ENCODE data around the gene BCAS4.
A peak's percentile ranks its signal among the peaks of the same experiment; 100 is the strongest.

BCAS4 gene

DNA sequence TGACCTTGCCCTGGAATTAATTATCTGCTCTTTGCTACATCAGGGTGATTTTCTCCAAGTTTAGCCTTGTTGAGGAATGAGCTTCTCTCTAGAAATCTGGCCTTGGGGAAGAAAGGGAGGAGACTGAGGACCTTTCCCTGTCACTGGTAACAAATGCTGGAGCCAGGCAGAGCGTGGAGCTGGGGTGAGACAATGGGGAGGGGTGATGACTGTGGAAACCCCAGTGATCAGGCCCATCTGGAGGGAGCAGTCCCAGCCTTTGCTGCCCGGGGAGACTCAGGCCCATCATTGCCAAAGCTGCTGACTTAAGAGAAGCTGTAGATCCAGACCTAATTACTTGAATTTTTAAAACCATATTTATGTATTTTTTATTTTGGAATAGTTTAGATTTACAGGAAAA lies 31.3 kb downstream of the BCAS4 start:
- no peak for DNase-seq

- DNase-seq: no peak
Observed at GRCh38 chr20:50828363-50829136, 33.7 kb downstream of the BCAS4 start.

DNA sequence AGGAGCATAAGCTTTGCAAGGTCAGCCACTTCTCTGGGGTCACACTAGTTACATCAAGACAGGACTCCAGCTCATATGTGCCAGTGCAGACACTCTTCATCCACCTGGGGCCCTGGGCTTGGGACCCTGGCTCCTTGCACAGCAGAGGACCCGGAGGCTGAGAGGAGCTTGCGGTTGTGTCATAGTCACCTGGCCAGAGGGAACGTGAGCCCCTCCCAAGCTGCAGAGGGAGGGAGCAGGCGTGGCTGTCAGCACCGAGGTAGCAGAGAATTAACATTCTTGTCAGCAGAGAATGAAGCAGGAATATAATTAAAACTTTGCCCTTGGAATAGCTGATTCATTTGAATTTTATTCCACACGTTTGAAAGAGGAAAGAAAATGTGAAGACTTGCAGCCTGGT lies 36.8 kb downstream of the BCAS4 start:
- no peak for DNase-seq

GRCh38 chr20:50834599-50835005 lies 39.7 kb downstream of the BCAS4 start:
- DNase-seq: no peak

- no peak for DNase-seq
Observed at GRCh38 chr20:50837532-50838321, 42.9 kb downstream of the BCAS4 start.

DNA sequence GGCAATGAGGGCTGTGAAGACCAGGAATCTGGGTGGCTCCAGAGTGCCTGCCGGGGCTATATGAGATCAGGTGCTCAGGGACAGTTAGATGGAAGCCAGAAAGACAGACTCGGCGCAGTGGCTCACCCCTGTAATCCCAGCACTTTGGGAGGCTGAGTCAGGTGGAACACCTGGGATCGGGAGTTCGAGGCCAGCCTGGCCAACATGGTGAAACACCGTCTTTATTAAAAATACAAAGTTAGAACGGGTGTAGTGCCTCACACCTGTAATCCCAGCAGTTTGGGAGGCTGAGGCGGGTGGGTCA lies 43.4 kb downstream of the BCAS4 start:
- DNase-seq: no peak

DNA sequence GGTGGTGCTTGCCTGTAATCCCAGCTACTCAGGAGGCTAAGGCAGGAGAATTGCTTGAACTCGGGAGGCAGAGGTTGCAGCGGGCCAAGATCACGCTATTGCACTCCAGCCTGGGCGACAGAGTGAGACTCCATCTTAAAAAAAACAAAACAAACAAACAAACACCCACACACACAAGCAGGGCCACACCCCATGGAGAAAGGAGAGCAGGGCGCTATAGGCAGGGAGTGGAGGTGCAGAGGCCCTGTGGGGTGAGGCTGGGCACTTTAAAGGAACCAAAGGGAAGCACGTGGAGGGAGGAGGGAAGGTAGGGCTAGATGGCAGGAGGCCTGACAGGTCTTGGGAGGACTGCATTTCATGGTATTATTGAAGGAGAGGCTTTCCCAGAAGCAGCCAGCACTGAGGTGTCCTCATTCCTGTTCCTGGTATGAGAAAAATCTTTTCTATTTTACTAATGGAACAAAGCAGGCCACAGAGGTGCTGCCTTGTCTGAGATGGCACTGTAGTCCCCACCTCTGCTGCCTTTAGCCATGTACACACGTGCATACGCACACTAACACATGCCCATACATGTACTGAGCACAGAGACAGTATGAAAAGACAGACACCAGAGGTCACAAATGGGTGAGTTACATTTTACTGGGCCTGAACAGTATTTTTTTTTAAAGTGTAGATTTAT lies 44.0 kb downstream of the BCAS4 start:
- peak; percentile 37 for DNase-seq

DNA sequence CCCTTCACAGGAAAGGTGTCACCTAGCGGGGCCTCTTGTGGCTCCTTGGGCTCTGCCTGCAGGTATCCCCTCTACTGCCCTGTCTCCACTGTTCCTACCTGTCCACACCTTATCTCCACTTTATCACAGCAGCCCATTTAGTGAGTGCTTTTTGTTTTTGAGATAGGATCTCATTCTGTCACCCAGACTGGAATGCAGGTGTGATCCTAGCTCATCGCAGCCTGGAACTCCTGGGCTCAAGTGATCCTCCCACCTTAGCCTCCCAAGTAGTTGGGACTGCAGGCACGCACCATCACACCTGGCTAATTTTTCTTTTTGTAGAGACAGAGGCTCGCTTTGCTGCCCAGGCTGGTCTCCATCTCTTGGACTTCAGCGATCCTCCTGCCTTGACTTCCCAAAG lies 48.0 kb downstream of the BCAS4 start:
- no peak for DNase-seq

GRCh38 chr20:50843331-50844276 lies 48.7 kb downstream of the BCAS4 start:
- DNase-seq: no peak

DNA sequence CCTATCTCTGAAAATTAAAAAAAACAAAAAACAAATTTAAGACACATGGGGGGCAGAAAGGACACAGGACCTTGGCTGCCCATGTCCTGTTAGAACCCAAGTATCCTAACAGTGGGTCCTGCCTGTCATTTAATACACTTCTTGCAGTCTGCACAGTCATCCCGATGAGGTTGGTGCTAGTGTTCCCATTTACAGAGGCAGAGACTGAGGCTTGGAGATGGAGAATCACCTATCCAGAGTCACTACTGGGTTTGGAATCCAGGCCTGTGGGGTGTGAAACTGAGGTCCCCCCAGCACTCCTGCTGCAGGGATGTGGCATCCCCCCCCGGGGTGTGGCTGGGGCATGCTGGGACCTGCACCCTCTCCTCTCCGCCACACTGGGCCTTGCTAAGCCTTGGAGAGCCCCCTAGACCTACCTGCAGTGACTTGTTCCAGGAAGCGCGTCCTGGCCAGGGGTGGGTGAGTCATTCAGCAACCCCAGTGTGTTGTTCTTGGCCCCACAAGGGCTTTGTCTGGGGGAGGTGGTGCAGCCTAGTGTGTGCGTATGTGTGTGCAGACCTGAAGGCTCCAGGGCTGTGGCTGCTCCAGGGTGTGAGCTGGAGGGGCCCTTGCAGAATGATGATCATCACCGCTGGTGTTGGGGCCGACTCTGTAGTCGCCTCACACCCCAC lies 49.7 kb downstream of the BCAS4 start:
- DNase-seq: peak; percentile 94

DNA sequence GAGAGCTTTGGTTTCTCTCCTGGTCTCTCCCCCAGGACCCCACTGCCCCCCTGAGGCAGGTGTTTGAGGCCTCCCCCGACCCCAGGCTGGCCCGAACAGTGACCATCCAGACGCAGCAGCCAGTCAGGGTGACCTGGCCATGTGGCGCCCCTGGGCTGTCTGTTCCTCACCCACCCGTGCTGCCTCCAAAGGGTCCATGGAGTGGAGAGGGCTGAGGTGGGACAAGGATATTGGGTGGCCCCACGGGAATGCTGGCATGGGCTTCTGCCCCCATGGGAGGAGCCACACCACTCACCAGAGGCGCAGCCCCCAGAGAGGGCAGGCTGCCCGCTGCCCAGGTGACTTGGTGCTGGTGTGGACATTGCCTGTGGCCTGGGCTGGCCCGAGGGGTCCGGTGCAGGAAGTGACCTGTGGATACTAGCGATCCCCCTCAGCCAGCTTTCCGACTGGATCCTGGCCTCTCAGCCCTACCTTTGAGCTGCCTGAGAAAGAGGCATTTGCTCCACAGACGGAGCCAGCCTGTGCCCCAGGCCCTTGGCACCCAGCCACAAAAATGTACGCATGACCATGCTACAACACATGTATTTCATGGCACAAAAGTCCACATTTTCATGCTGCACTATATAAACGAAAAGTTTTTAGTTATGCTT lies 50.8 kb downstream of the BCAS4 start:
- no peak for DNase-seq

DNA sequence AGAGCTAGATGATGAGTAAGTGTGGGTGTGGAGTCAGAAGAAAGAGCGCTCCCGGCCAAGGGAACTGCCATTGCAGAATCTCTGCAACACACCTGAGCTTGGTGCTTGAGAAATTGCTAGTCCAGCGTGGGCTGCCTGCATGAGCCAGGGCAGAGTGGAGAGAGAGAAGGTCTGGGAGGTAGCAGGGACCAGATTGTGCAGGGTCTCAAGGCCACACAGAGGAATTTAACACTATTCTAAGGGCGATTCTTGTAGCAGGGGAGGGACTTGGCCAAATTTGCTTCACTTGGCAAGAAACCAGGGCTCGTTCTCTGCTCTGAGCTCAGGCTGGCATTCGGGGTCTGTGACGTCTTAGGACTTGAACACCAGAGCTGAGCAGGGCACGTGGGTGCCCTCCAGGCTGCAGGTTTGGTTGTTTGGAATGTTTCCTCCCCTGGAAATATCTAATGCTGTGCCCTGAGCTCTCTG lies 53.5 kb downstream of the BCAS4 start:
- no peak for DNase-seq

DNA sequence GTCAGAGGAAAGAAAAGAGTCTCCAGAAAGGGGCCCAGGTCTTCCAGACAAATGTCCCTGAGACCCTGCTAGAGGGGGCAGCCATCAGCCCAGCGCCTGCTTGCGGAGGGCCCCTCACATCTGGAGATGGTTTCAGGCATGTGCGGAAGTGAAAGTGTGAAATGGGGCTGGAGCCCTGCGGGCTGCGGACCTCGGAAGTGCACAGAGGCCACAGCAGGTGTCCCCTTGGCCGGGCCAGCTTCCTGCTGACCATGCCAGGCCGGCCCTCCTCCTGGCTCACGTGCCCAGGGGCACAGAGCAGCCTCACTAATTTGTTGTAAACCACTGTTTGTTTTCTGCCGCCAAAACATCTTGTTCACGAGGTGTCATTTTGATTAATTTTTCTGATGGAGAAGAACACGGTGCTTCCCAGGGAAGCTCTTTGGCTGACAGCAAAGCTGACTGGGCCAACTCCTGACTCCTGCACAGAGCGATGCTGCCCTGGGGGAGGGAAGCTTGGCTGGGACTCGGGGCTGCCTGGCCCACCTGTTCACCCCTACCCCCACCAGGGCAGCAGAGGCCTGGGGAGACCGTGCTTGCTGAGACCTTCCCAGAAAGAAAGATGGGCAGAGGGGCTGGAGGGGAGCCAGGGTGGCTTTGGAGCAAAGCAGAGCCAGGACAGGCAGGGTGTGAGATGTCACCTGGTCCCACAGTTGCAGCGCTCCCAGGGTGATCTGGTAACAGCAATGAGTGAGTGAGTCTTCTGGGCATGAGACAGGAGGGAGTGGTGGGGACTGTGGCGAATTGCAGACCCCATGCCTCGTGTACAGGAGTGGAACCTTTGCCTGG lies 54.2 kb downstream of the BCAS4 start:
- DNase-seq: no peak

- DNase-seq: no peak
Observed at GRCh38 chr20:50850721-50851286, 55.9 kb downstream of the BCAS4 start.

DNA sequence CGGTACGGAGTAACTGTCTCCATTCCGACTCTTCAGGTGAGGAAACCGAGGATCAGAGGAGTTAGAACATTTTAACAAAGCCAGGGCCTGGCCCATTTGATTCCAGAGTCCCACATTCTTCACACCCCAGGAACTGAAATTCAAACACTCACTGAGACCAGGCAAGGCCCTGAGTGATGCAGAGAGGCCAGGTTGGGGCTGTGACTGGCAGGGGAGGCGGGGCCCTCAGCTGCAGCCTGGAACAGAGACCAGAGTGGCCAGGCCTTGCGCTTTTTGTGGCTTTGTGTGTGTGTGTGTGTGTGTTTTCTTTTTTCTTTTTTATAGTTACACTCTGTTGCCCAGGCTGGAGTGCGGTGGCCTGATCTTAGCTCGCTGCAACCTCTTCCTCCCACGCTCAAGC lies 57.2 kb downstream of the BCAS4 start:
- no peak for DNase-seq

DNA sequence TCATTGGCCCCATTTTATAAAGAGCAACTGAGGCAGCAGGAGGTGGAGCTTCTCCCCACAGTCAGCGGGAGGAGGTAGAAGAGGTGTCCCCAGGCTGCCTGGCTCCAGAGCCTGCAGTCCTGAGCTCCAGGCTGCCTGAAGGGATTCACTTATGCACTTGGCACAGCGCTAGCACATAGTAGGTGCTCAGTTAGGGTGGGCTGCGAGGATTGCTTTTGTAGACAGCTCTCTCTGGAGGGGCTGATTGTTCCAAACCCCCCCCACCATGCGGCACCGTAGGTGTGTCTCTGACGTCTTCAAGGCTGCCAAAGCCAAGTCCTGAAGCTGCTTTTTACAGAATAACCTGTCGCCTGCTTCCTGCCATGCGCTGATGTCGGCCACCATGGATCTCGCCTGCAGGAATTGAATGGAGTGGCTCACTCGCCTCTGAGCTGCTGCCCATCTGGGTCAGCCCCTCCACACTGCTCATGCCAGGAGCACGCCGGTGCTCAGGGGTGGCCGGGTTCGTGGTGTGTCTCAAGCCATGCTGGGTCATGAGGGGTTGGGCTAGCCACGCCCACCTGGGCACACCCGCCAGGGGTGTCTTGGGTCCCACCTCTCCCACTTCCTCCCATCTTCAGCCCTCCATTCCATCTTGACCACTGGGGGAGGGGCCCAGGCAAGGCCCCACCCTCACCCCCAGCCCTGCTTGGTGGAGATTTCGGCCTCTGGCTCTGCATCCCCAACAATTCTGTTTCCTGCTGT lies 59.8 kb downstream of the BCAS4 start:
- DNase-seq: no peak

GRCh38 chr20:50855498-50856474 lies 60.9 kb downstream of the BCAS4 start:
- no peak for DNase-seq

- DNase-seq: no peak
Observed at GRCh38 chr20:50856475-50857041, 61.7 kb downstream of the BCAS4 start.
